Heart left ventricle (tissue), 13 donors: ENCODE data around the gene ATRNL1.

Experiments used
- POLR2A ChIP-seq, 2 donors: fragments of 450-650 bp; IDR thresholded peaks; one replicate each; pipeline ENCODE4 v1.6.1; 2017; ENCODE audit warnings: antibody characterized with exemption in 2 of 2, mild to moderate bottlenecking in 2 of 2, moderate library complexity in 2 of 2
- TF ChIP-seq, protein P1 (sequence below), 12 donors: fragments of 200-600 bp; sonication (generic) in 4 of 12; IDR thresholded peaks; one replicate each; pipeline versions ENCODE4 v1.5.0 to v1.8.0; 2018 to 2022; ENCODE audit warnings: antibody characterized with exemption in 12 of 12, mild to moderate bottlenecking in 5 of 12
- donor health status: ischemic (EF 13 %, LVEDD 7.1; RV severe dilation, severe dysfunction).
- donor health status: DM: no; HTN: yes; CAD: no.
- donor health status: DM: no; HTN: no; CAD: no.
- donor health status: ischemic (EF 25% LVEDD 6.9; RV normal size, moderate dysfunction).
- donor health status: ischemic (EF 25% LVEDD 5.7; RV mildly dilated, moderate dysfunction).
- donor health status: ischemic (EF 35%, LVEDD 5.7; RV mildly dilated, moderate dysfunction).
- donor health status: nonischemic (EF 11% LVEDD 7.7; RV severe dilation, severe dysfunction).
- donor health status: DM: yes; HTN: yes; CAD: no.
- donor health status: PGD.
- donor health status: ischemic (EF 29% LVEDD 5.4; RV normal size, mild dysfunction).
- donor health status: nonischemic (EF 23%, LVEDD 6.1; RV moderate dilation, normal function).

DNA sequence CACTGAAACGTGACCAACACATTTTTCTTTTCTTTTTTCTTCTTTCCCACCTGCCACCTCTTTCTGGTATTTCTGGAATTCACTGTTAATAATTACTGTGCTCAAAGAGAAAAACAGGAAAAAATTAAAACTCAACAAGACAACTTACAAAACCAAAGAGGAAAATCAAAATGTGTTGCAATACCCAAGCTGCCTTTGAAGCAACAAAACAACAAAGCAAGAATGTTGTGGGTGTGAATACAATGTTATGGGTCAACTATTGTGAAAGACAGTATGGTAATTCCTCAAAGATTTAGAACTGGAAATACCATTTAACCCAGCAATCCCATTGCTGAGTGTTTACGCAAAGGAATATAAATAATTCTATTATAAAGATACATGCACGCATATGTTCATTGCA, 764.7 kb downstream of the ATRNL1 start:
- TF ChIP-seq, protein P1, sequence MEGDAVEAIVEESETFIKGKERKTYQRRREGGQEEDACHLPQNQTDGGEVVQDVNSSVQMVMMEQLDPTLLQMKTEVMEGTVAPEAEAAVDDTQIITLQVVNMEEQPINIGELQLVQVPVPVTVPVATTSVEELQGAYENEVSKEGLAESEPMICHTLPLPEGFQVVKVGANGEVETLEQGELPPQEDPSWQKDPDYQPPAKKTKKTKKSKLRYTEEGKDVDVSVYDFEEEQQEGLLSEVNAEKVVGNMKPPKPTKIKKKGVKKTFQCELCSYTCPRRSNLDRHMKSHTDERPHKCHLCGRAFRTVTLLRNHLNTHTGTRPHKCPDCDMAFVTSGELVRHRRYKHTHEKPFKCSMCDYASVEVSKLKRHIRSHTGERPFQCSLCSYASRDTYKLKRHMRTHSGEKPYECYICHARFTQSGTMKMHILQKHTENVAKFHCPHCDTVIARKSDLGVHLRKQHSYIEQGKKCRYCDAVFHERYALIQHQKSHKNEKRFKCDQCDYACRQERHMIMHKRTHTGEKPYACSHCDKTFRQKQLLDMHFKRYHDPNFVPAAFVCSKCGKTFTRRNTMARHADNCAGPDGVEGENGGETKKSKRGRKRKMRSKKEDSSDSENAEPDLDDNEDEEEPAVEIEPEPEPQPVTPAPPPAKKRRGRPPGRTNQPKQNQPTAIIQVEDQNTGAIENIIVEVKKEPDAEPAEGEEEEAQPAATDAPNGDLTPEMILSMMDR (IDR thresholded peaks at IDR 0.05), result no peak
- no peak for TF ChIP-seq POLR2A (IDR thresholded peaks at IDR 0.05)
